Thoracic aorta (tissue), 2 donors: ENCODE data around the gene NEDD4. TPM values are rescaled to one million over a fixed set of nuclear protein-coding genes. Genes with fewer than 3 reads are reported as not detected.

Experiments
- ATAC-seq: fragments of 150-250 bp; one replicate; pipeline ENCODE4 v1.8.0; 2017; ENCODE audit warnings: low read depth; ENCODE audit not compliant: insufficient number of reproducible peaks, low FRiP score
- DNase-seq: peaks from one replicate; pipeline ENCODE4 v3.0.0-alpha.2; 2020; ENCODE audit warnings: low spot score
- H3K27ac ChIP-seq, 2 donors: fragments of 200-600 bp; sonication (generic); 1 replicate in 1 of 2; 2 replicates in 1 of 2; pipeline ENCODE4 v1.5.1; 2016; ENCODE audit warnings: mild to moderate bottlenecking in 2 of 2, moderate library complexity in 2 of 2
- H3K27me3 ChIP-seq: fragments of 200-600 bp; sonication (generic); replicated peaks from 2 replicates; pipeline ENCODE4 v1.6.0; 2016; ENCODE audit warnings: mild to moderate bottlenecking; ENCODE audit not compliant: insufficient read depth
- H3K36me3 ChIP-seq: fragments of 200-600 bp; sonication (generic); one replicate; pipeline ENCODE4 v1.5.1; 2016
- H3K4me1 ChIP-seq, 2 donors: fragments of 200-600 bp; sonication (generic); 1 replicate in 1 of 2; 2 replicates in 1 of 2; pipeline versions ENCODE4 v1.5.1 to v1.6.0; 2016; ENCODE audit warnings: low read depth in 2 of 2, mild to moderate bottlenecking in 1 of 2; ENCODE audit not compliant: control insufficient read depth in 1 of 2
- H3K4me3 ChIP-seq: fragments of 200-600 bp; sonication (generic); 2 replicates; pipeline ENCODE4 v1.5.1; 2016; ENCODE audit warnings: mild to moderate bottlenecking
- H3K9me3 ChIP-seq: fragments of 200-600 bp; sonication (generic); 2 replicates; pipeline ENCODE4 v1.5.1; 2016
- CTCF ChIP-seq: fragments of 200-600 bp; sonication (generic); IDR thresholded peaks from one replicate; pipeline ENCODE4 v1.5.1; 2019; ENCODE audit warnings: antibody characterized with exemption
- total RNA-seq, 2 donors: library from RNA; depleted of rRNA; stranded (reverse); fragments of >200 nt; gene quantifications; one replicate each; pipeline versions ENCODE4 v1.1.0 to v1.2.3, GENCODE V29; 2016

NEDD4 gene
- total RNA-seq, 2 donors from 2014 or later, result 25.3 to 27.4 TPM

- DNase-seq (no peak), ATAC-seq (no peak)
- no peak overlapping the region for H3K27ac ChIP-seq
- H3K4me3 ChIP-seq, result no peak overlapping the region
- H3K9me3 ChIP-seq, result no peaks in the 10 kb centered on the region
- H3K36me3 ChIP-seq, result no peaks in the 10 kb centered on the region
- H3K4me1 ChIP-seq, result peaks cover 0 to 10% of the 10 kb centered on the region in 2 donors
- no peaks in the 10 kb centered on the region for H3K27me3 ChIP-seq
- no peak for TF ChIP-seq CTCF
Observed at GRCh38 chr15:56038015-56038414, 44.6 kb upstream of the NEDD4 start.

DNA sequence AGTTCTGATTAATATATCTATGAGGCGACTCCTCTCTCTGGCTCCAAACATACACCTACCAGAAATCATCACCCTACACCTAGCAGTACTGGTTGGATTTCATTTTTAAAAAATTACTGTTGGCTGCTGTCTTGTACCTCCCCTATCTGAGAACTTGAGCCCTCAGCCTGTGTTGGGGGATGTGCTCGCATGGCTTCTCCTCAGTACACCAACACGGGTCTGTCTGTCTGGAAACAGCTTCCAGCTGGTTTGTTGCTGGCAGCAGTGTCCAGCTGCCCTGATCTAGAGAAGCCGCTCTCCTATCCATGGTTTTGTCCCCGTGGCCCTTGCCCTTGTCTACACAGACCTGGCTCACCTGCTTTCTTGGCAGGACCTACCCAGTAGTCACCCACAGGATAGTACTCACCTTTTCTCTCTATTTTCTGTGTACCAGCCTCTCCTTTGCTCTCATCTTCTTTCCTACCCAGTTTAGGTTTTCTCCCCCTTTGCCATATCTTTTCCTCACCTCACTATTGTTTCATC, 43.2 kb upstream of the NEDD4 start:
- no peak for ATAC-seq
- no peak for TF ChIP-seq CTCF

GRCh38 chr15:56035166-56035565, 41.8 kb upstream of the NEDD4 start:
- Histone ChIP-seq H3K4me3 (no peak overlapping the region), H3K27me3 (no peaks in the 10 kb centered on the region), H3K27ac (no peak overlapping the region), H3K9me3 (no peaks in the 10 kb centered on the region), H3K36me3 (no peaks in the 10 kb centered on the region), H3K4me1 (peaks cover 0 to 3% of the 10 kb centered on the region in 2 donors)
- no peak for TF ChIP-seq CTCF
- ATAC-seq (no peak), DNase-seq (no peak)

More for the DNA sequence above, 43.2 kb upstream of the NEDD4 start:
- DNase-seq, result no peak
- Histone ChIP-seq H3K36me3 (no peaks in the 10 kb centered on the region), H3K4me3 (no peak overlapping the region), H3K27ac (no peak overlapping the region), H3K27me3 (no peaks in the 10 kb centered on the region), H3K9me3 (no peaks in the 10 kb centered on the region), H3K4me1 (peaks cover 0 to 10% of the 10 kb centered on the region in 2 donors)

- Histone ChIP-seq H3K27ac (no peak overlapping the region), H3K4me3 (no peak overlapping the region), H3K36me3 (no peaks in the 10 kb centered on the region), H3K4me1 (no peaks in the 10 kb centered on the region), H3K27me3 (no peaks in the 10 kb centered on the region), H3K9me3 (no peaks in the 10 kb centered on the region)
- ATAC-seq (no peak), DNase-seq (no peak)
- no peak for TF ChIP-seq CTCF
Observed at GRCh38 chr15:56034514-56034913, 41.1 kb upstream of the NEDD4 start.

- Histone ChIP-seq H3K36me3 (no peaks in the 10 kb centered on the region), H3K4me3 (no peak overlapping the region), H3K27me3 (no peaks in the 10 kb centered on the region), H3K27ac (no peak overlapping the region), H3K4me1 (no peaks in the 10 kb centered on the region), H3K9me3 (no peaks in the 10 kb centered on the region)
- TF ChIP-seq CTCF, result no peak
- ATAC-seq (no peak), DNase-seq (no peak)
Observed at GRCh38 chr15:56032373-56032772, 39.0 kb upstream of the NEDD4 start.
